Psoas muscle (tissue), 8 donors: ENCODE results near the gene NRF1. TPM values are rescaled to one million over a fixed set of nuclear protein-coding genes. Genes with fewer than 3 reads are reported as not detected.

Source experiments
- ATAC-seq, 4 donors: fragments of 200-7000 bp; cut with Tn5 transposase; one replicate each; pipeline ENCODE4 v1.9.1; 2020; ENCODE audit warnings: moderate library complexity in 3 of 4, mild to moderate bottlenecking in 2 of 4
- DNase-seq, 2 donors: peaks; one replicate each; pipeline ENCODE4 v3.0.0-alpha.2; 2020
- H3K27ac ChIP-seq: fragments of 200-600 bp; one replicate; pipeline ENCODE4 v1.8.0; 2022
- H3K27me3 ChIP-seq, 3 donors: fragments of 200-600 bp in 1 of 3; one replicate each; pipeline versions ENCODE4 v1.6.1 to v1.8.0; 2013 to 2022; ENCODE audit warnings: low read length in 2 of 3, mild to moderate bottlenecking in 2 of 3, moderate library complexity in 1 of 3; ENCODE audit not compliant: insufficient read depth in 3 of 3
- H3K36me3 ChIP-seq, 2 donors: fragments of 200-600 bp in 1 of 2; one replicate each; pipeline versions ENCODE4 v1.6.1 to v1.8.0; 2013 to 2022; ENCODE audit warnings: low read depth in 1 of 2, mild to moderate bottlenecking in 1 of 2, moderate library complexity in 1 of 2; ENCODE audit not compliant: insufficient read depth in 1 of 2
- H3K4me1 ChIP-seq: fragments of 200-600 bp; one replicate; pipeline ENCODE4 v1.8.0; 2022
- H3K4me3 ChIP-seq: fragments of 200-600 bp; one replicate; pipeline ENCODE4 v1.8.0; 2022; ENCODE audit warnings: mild to moderate bottlenecking
- H3K9me3 ChIP-seq: fragments of 200-600 bp; one replicate; pipeline ENCODE4 v1.8.0; 2022
- WGBS, 3 donors: extraction: QIAGEN DNeasy Blood & Tissue Kit; methylation state at CpG; one replicate each; pipeline versions ENCODE4 v1.1.6 to v1.1.7; 2013; 5-methylcytosine and 5-hydroxymethylcytosine counted together
- intact Hi-C, 2 donors: fragments of 100-400 bp; cut with DNase I; formaldehyde crosslinking; loops; one replicate each; pipeline versions ENCODE4 v1.11.0 to v1.14.2; 2022
- polyA plus RNA-seq, 3 donors: library from polyadenylated mRNA; stranded (reverse); fragments of 200-250 nt; gene quantifications; one replicate each; pipeline ENCODE4 v1.2.3, GENCODE V29; 2013
- total RNA-seq, 4 donors: library from RNA; stranded (reverse); fragmentation: NEBNext Ultra II Directional in 2 of 4; extraction: Animal tissue kit (Norgen Biotek cat#: 25700) in 2 of 4; gene quantifications; one replicate each; pipeline versions ENCODE4 v1.2.1 to v1.2.4, GENCODE V29; 2021 to 2023
- TF ChIP-seq, protein P1 (sequence below): fragments of 200-600 bp; IDR thresholded peaks from one replicate; pipeline ENCODE4 v1.8.0; 2022; ENCODE audit warnings: antibody characterized with exemption
- donor health status: healthy with polysubstance abuse.
- donor health status: DM: no; HTN: no; CAD: no; lungs with moderate emphysema.
- donor health status: Bipolar disorder and iron deficiency.
- donor health status: healthy.
- donor health status: DM: yes; HTN: yes; CAD: no.
- donor health status: DM: no; HTN: no; CAD: no.
- donor health status: DM: no; HTN: no; CAD: no.
- donor health status: DM: yes; HTN: yes; CAD: no.

The NRF1 gene
- total and polyA plus RNA-seq, 7 donors = 4.4 to 13.7 (median 10.0) TPM

DNA sequence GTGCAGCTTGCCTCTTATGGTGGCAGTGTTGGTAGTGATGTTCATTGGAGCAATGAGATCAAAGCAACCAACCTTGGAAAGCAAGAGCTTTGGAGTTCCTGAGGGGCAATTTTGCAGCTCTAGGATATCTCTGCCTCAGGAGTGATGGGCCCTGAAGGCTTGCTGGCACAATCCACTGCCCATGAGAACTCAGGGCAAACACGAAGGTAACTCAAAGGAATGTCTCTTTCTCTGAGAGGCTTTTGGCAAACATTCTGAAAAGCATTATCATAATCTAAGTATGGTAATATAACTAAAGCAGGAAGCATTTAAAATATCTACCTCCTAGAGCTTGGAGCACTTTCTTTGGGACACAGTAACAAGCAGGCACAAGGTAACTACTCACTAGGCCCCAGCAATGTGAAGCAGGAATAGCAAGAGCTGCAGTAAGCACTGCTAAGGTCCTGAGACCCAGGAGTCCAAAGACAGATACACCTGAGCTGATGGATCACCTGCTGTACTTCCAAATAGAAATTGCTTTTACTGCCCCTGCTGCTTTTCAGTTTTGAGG is 103.1 kb downstream of the NRF1 start:
- no peak for DNase-seq
- WGBS, 3 donors = 71 to 86% (median 84%) methylated on average over 1 of the region's 1 CpG
- intact Hi-C loops = no loop called here
- H3K9me3 ChIP-seq = no peaks in the 10 kb centered on the region
- H3K4me1 ChIP-seq = no peaks in the 10 kb centered on the region
- peaks cover 11 to 91% of the 10 kb centered on the region in 2 donors for H3K36me3 ChIP-seq
- H3K27me3 ChIP-seq = no peaks in the 10 kb centered on the region
- no peak overlapping the region for H3K4me3 ChIP-seq
- H3K27ac ChIP-seq = no peak overlapping the region
- ATAC-seq = no peak
- TF ChIP-seq, protein P1, sequence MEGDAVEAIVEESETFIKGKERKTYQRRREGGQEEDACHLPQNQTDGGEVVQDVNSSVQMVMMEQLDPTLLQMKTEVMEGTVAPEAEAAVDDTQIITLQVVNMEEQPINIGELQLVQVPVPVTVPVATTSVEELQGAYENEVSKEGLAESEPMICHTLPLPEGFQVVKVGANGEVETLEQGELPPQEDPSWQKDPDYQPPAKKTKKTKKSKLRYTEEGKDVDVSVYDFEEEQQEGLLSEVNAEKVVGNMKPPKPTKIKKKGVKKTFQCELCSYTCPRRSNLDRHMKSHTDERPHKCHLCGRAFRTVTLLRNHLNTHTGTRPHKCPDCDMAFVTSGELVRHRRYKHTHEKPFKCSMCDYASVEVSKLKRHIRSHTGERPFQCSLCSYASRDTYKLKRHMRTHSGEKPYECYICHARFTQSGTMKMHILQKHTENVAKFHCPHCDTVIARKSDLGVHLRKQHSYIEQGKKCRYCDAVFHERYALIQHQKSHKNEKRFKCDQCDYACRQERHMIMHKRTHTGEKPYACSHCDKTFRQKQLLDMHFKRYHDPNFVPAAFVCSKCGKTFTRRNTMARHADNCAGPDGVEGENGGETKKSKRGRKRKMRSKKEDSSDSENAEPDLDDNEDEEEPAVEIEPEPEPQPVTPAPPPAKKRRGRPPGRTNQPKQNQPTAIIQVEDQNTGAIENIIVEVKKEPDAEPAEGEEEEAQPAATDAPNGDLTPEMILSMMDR = no peak

DNA sequence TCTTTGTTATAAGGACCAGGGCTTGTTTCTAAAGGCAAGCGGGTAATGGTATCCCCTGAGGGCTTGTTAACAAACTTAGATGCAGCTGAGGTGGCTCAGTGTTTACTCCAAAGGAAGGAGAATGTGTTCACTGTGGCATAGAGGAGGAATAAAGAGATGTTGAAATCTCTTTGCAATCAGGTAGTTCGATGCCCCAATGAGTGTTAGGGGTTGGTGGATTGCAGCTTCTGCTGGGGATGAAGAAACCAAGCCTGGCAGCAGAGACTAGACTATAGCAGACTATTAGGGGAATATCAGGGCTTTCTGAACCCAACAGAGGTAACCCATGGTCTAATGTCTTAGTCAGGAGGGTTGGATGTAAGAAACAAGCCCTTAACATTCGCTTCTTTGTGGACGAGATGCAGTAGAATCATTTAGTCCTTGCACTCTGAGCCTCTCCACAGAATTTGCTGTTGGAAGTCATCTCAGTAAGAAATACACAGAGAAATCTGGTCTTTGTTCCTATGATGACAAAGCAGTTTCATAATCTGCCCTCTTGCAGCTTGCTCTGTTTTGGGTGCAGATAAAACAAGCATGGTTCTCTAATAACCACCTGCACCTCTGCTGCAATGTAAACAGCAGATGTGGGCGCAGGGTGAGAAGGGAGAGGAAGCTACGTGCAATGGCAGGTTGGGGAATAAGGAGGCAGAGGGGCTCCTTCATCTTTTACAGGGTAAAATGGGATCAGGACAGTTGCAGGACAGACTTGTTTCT is 108.6 kb downstream of the NRF1 start:
- peaks cover 3 to 68% of the 10 kb centered on the region in 2 donors for H3K36me3 ChIP-seq
- ATAC-seq (no peak), DNase-seq (no peak)
- H3K4me1 ChIP-seq = no peaks in the 10 kb centered on the region
- no peak overlapping the region for H3K4me3 ChIP-seq
- WGBS, 3 donors = 90 to 96% (median 91%) methylated on average over 6 of the region's 6 CpGs
- H3K27me3 ChIP-seq = no peaks in the 10 kb centered on the region
- H3K9me3 ChIP-seq = no peaks in the 10 kb centered on the region
- no peak overlapping the region for H3K27ac ChIP-seq
- intact Hi-C loops = no loop called here
- TF ChIP-seq, protein P1 = no peak

DNA sequence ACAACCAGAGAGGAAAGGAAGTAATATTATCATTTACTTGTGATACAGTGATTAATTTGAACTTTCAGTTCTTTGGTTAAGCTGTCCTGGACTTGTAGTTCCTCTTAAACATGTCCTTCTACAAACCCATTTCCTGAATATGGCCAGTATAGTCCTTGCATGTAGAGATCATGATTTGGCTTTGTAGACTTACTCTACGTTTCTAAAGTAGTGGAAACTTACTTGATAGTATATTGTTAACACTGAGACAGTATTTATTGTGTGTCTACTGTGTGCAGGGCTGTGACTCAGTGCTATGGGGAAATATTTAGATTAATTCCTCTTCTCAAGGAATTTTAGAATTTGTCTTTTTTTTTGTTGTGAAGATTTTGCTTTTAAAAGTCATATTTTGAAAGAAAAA is 109.5 kb downstream of the NRF1 start:
- Histone ChIP-seq H3K4me3 (no peak overlapping the region), H3K36me3 (peaks cover 5 to 71% of the 10 kb centered on the region in 2 donors), H3K4me1 (no peaks in the 10 kb centered on the region), H3K9me3 (no peaks in the 10 kb centered on the region), H3K27me3 (no peaks in the 10 kb centered on the region), H3K27ac (no peak overlapping the region)
- 66 to 87% (median 83%) methylated on average over 1 of the region's 1 CpG for WGBS, 3 donors
- ATAC-seq (no peak), DNase-seq (no peak)
- intact Hi-C loops = no loop called here
- TF ChIP-seq, protein P1 = no peak

DNA sequence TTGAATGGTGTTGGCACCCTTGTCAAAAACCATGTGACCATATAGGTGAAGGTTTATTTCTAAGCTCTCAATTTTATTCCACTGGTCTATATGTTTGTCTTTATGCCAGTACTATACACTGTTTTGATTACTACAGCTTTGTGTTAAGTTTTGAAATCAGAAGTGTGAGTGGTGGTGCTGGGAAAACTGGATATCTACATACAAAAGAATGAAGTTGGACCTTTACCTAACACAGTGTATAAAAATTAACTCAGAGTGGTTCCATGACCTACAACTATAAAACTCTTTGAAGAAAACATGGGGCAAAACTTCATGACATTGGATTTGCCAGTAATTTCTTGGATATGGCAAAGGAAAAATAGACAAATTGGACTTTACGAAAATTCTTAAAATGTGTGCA is 112.2 kb downstream of the NRF1 start:
- WGBS, 3 donors = 94 to 100% (median 97%) methylated on average over 1 of the region's 1 CpG
- H3K36me3 ChIP-seq = peaks cover 5 to 64% of the 10 kb centered on the region in 2 donors
- no peak for DNase-seq
- no peak overlapping the region for H3K27ac ChIP-seq
- intact Hi-C loops = no loop called here
- H3K4me3 ChIP-seq = no peak overlapping the region
- TF ChIP-seq, protein P1 = no peak
- H3K4me1 ChIP-seq = no peaks in the 10 kb centered on the region
- H3K9me3 ChIP-seq = no peaks in the 10 kb centered on the region
- no peaks in the 10 kb centered on the region for H3K27me3 ChIP-seq
- ATAC-seq = no peak
